ENCODE measurements around the gene ALG9.

ALG9 gene

GRCh38 chr11:111762981-111763643 is 108.3 kb downstream of the ALG9 start:
- peak; percentile 13 for DNase-seq

GRCh38 chr11:111762526-111762925 is 108.9 kb downstream of the ALG9 start:
- DNase-seq = no peak

- DNase-seq = no peak
Observed at GRCh38 chr11:111761036-111761435, 110.3 kb downstream of the ALG9 start.

- DNase-seq = no peak
Observed at GRCh38 chr11:111759778-111760407, 111.5 kb downstream of the ALG9 start.

GRCh38 chr11:111759376-111759775 is 112.0 kb downstream of the ALG9 start:
- DNase-seq = no peak

GRCh38 chr11:111756097-111756496 is 115.3 kb downstream of the ALG9 start:
- no peak for DNase-seq

GRCh38 chr11:111749646-111750045 is 121.7 kb downstream of the ALG9 start:
- no peak for DNase-seq

GRCh38 chr11:111748035-111748804 is 123.2 kb downstream of the ALG9 start:
- DNase-seq = no peak

- peak; percentile 55 for DNase-seq
Observed at GRCh38 chr11:111745719-111746504, 125.5 kb downstream of the ALG9 start.

GRCh38 chr11:111743700-111744099 is 127.7 kb downstream of the ALG9 start:
- no peak for DNase-seq

GRCh38 chr11:111741751-111742150 is 129.6 kb downstream of the ALG9 start:
- DNase-seq = no peak

- DNase-seq = no peak
Observed at GRCh38 chr11:111739299-111739698, 132.1 kb downstream of the ALG9 start.

- no peak for DNase-seq
Observed at GRCh38 chr11:111737444-111738210, 133.8 kb downstream of the ALG9 start.

GRCh38 chr11:111736621-111737443 is 134.5 kb downstream of the ALG9 start:
- no peak for DNase-seq
